PC-3 (cell line): ENCODE measurements around the gene CYCS. TPM values are rescaled to one million over a fixed set of nuclear protein-coding genes. Genes with fewer than 3 reads are reported as not detected.

ENCODE experiments used
- ATAC-seq: fragments of 200-7000 bp; cut with Tn5 transposase; 2 replicates; pipeline ENCODE4 v1.9.1; 2020; ENCODE audit warnings: mild to moderate bottlenecking, moderate library complexity
- BruUV-seq: library from RNA; stranded (reverse); fragments of 400-500 nt; replicated peaks from 2 replicates; lab custom pipeline; 2021; lab: Mats Ljungman, UMichigan
- CTCF ChIA-PET: fragments of 300-600 bp; sonication (Branson Sonifier 250); formaldehyde crosslinking; loops from one replicate; lab custom pipeline; 2022; ENCODE audit warnings: antibody characterized with exemption; lab: Charles Lee
- POLR2A ChIA-PET: fragments of 300-600 bp; sonication (Branson Sonifier 250); formaldehyde crosslinking; loops from one replicate; lab custom pipeline; 2022; ENCODE audit warnings: antibody characterized with exemption; ENCODE audit not compliant: unreplicated experiment; lab: Charles Lee
- DNase-seq: peaks from one replicate; pipeline ENCODE4 v3.0.0-alpha.2; 2015
- H2AFZ ChIP-seq: fragments of 300-600 bp; sonication (generic); 2 replicates; pipeline ENCODE4 v1.6.0; 2016; ENCODE audit warnings: antibody characterized with exemption, low read length
- H3F3A ChIP-seq: fragments of 300-600 bp; sonication (generic); one replicate; pipeline ENCODE4 v1.6.0; 2017; ENCODE audit warnings: antibody characterized with exemption, low read length, control low read depth, mild to moderate bottlenecking; ENCODE audit not compliant: unreplicated experiment
- H3K27ac ChIP-seq: fragments of 300-600 bp; sonication (generic); 2 replicates; pipeline ENCODE4 v1.5.1; 2016; ENCODE audit warnings: mild to moderate bottlenecking, low read length
- H3K27me3 ChIP-seq: fragments of 300-600 bp; sonication (generic); 2 replicates; pipeline ENCODE4 v1.6.1; 2016; ENCODE audit warnings: low read length, mixed read lengths
- H3K36me3 ChIP-seq: fragments of 300-600 bp; sonication (generic); 2 replicates; pipeline ENCODE4 v1.6.1; 2016; ENCODE audit warnings: low read depth, mixed run types, low read length, mixed read lengths
- H3K4me1 ChIP-seq: fragments of 300-600 bp; sonication (generic); 2 replicates; pipeline ENCODE4 v1.5.1; 2016; ENCODE audit warnings: low read length; ENCODE audit not compliant: insufficient read depth
- H3K4me2 ChIP-seq: fragments of 300-600 bp; sonication (generic); 2 replicates; pipeline ENCODE4 v1.6.0; 2016; ENCODE audit warnings: low read length
- H3K4me3 ChIP-seq: fragments of 300-600 bp; sonication (generic); 2 replicates; pipeline ENCODE4 v1.5.1; 2016; ENCODE audit warnings: mild to moderate bottlenecking, low read length, mixed read lengths
- H3K79me2 ChIP-seq: fragments of 300-600 bp; sonication (generic); 2 replicates; pipeline ENCODE4 v1.6.1; 2017; ENCODE audit warnings: low read length, mixed read lengths
- H3K9ac ChIP-seq: fragments of 300-600 bp; sonication (generic); 2 replicates; pipeline ENCODE4 v1.6.0; 2016; ENCODE audit warnings: mild to moderate bottlenecking, low read length
- H3K9me2 ChIP-seq: fragments of 300-600 bp; sonication (generic); replicated peaks from 2 replicates; pipeline ENCODE4 v1.6.1; 2016; ENCODE audit warnings: mixed run types, low read length, mixed read lengths
- H3K9me3 ChIP-seq: fragments of 300-600 bp; sonication (generic); 2 replicates; pipeline ENCODE4 v1.6.1; 2016; ENCODE audit warnings: low read length, mixed read lengths
- H4K20me1 ChIP-seq: fragments of 300-600 bp; sonication (generic); 2 replicates; pipeline ENCODE4 v1.6.1; 2016; ENCODE audit warnings: low read length, mixed read lengths
- CTCF ChIP-seq: fragments of 300-600 bp; sonication (generic); conservative IDR thresholded peaks from 2 replicates; pipeline ENCODE4 v1.5.1; 2017; ENCODE audit warnings: antibody characterized with exemption, low read depth, mild to moderate bottlenecking, low read length
- EZH2 ChIP-seq: fragments of 300-600 bp; sonication (generic); IDR thresholded peaks from one replicate; pipeline ENCODE4 v1.6.1; 2017; ENCODE audit warnings: antibody characterized with exemption, mild to moderate bottlenecking, low read length; ENCODE audit not compliant: unreplicated experiment
- EZH2phosphoT487 ChIP-seq: fragments of 300-600 bp; sonication (generic); IDR thresholded peaks from 2 replicates; pipeline ENCODE4 v1.6.1; 2018; ENCODE audit warnings: mild to moderate bottlenecking, antibody characterized with exemption, low read length, borderline replicate concordance
- intact Hi-C: fragments of 100-400 bp; cut with micrococcal nuclease; formaldehyde crosslinking; loops from 2 replicates; pipeline ENCODE4 v1.9.0; 2023
- total RNA-seq: library from RNA; depleted of rRNA; stranded (reverse); fragments of >200 nt; gene quantifications from 2 replicates; pipeline ENCODE4 v1.2.3, GENCODE V29; 2014

CYCS gene
- total RNA-seq, 1 experiment from 2014 or later: 101 TPM

GRCh38 chr7:25158966-25159365, 33.9 kb upstream of the CYCS start:
- H3K9ac ChIP-seq: no peak overlapping the region
- no peak overlapping the region for H3K4me3 ChIP-seq
- H3K79me2 ChIP-seq: no peaks in the 10 kb centered on the region
- DNase-seq (no peak), ATAC-seq (no peak)
- no peak overlapping the region for H2AFZ ChIP-seq
- no peak overlapping the region for H3K27ac ChIP-seq
- no peak overlapping the region for H3K4me2 ChIP-seq
- TF ChIP-seq CTCF: no peak
- TF ChIP-seq EZH2phosphoT487: no peak
- no peak for TF ChIP-seq EZH2
- no peaks in the 10 kb centered on the region for H3K36me3 ChIP-seq
- H3K27me3 ChIP-seq: no peaks in the 10 kb centered on the region
- intact Hi-C loops: no loop called here
- H3K9me3 ChIP-seq: no peaks in the 10 kb centered on the region
- H3F3A ChIP-seq: no peaks in the 10 kb centered on the region
- no peaks in the 10 kb centered on the region for H3K4me1 ChIP-seq
- ChIA-PET CTCF (no interaction called here), POLR2A (no interaction called here)
- no peaks in the 10 kb centered on the region for H4K20me1 ChIP-seq
- no peaks in the 10 kb centered on the region for H3K9me2 ChIP-seq
- no TSS peak for BruUV-seq

GRCh38 chr7:25151773-25152172, 26.7 kb upstream of the CYCS start:
- Histone ChIP-seq H3K36me3 (no peaks in the 10 kb centered on the region), H3K27me3 (no peaks in the 10 kb centered on the region), H3F3A (no peaks in the 10 kb centered on the region), H3K79me2 (no peaks in the 10 kb centered on the region), H3K4me3 (no peak overlapping the region), H3K27ac (no peak overlapping the region), H4K20me1 (no peaks in the 10 kb centered on the region), H3K9me3 (no peaks in the 10 kb centered on the region), H3K9ac (no peak overlapping the region), H3K4me2 (no peak overlapping the region), H2AFZ (no peak overlapping the region), H3K9me2 (no peaks in the 10 kb centered on the region), H3K4me1 (no peaks in the 10 kb centered on the region)
- intact Hi-C loops: no loop called here
- ChIA-PET POLR2A (no interaction called here), CTCF (no interaction called here)
- ATAC-seq (no peak), DNase-seq (no peak)
- no TSS peak for BruUV-seq
- TF ChIP-seq EZH2 (no peak), CTCF (no peak), EZH2phosphoT487 (no peak)

- ChIA-PET CTCF (no interaction called here), POLR2A (no interaction called here)
- H3K9ac ChIP-seq: no peak overlapping the region
- H3K27me3 ChIP-seq: no peaks in the 10 kb centered on the region
- H3K9me2 ChIP-seq: no peaks in the 10 kb centered on the region
- TF ChIP-seq EZH2 (no peak), CTCF (no peak), EZH2phosphoT487 (no peak)
- H3K9me3 ChIP-seq: no peaks in the 10 kb centered on the region
- H3F3A ChIP-seq: no peaks in the 10 kb centered on the region
- H3K36me3 ChIP-seq: no peaks in the 10 kb centered on the region
- intact Hi-C loops: no loop called here
- H3K4me1 ChIP-seq: no peaks in the 10 kb centered on the region
- BruUV-seq: no TSS peak
- H3K4me3 ChIP-seq: no peak overlapping the region
- no peak overlapping the region for H3K4me2 ChIP-seq
- no peak overlapping the region for H2AFZ ChIP-seq
- no peak for DNase-seq
- ATAC-seq: no peak
- H3K79me2 ChIP-seq: no peaks in the 10 kb centered on the region
- no peak overlapping the region for H3K27ac ChIP-seq
- no peaks in the 10 kb centered on the region for H4K20me1 ChIP-seq
Observed at GRCh38 chr7:25149836-25150235, 24.8 kb upstream of the CYCS start.
